Thyroid gland (tissue), 4 donors: ENCODE results near the gene RNF7. TPM values are rescaled to one million over a fixed set of nuclear protein-coding genes. Genes with fewer than 3 reads are reported as not detected.
A peak's percentile ranks its signal among the peaks of the same experiment; 100 is the strongest.

Source experiments
- DNase-seq, 2 donors: peaks; one replicate each; pipeline ENCODE4 v3.0.0-alpha.2; 2019
- H3K27ac ChIP-seq, 3 donors: fragments of 200-600 bp; sonication (generic); 1 replicate in 2 of 3; 2 replicates in 1 of 3; pipeline ENCODE4 v1.5.1; 2016 to 2019; ENCODE audit warnings: mild to moderate bottlenecking in 1 of 3, moderate library complexity in 1 of 3
- H3K27me3 ChIP-seq: fragments of 200-600 bp; sonication (generic); one replicate; pipeline ENCODE4 v1.5.1; 2019
- H3K36me3 ChIP-seq, 2 donors: fragments of 200-600 bp; sonication (generic); one replicate each; pipeline ENCODE4 v1.5.1; 2016 to 2019
- H3K4me1 ChIP-seq, 2 donors: fragments of 200-600 bp; sonication (generic); one replicate each; pipeline ENCODE4 v1.5.1; 2017 to 2019
- H3K4me3 ChIP-seq, 3 donors: fragments of 200-600 bp; sonication (generic); replicated peaks in 1 of 3; 1 replicate in 2 of 3; 2 replicates in 1 of 3; pipeline ENCODE4 v1.5.1; 2016; ENCODE audit warnings: mild to moderate bottlenecking in 1 of 3
- H3K9me3 ChIP-seq: fragments of 200-600 bp; sonication (generic); one replicate; pipeline ENCODE4 v1.5.1; 2017
- CTCF ChIP-seq, 6 experiments: fragments of 200-600 bp in 3 of 6; fragments of 450-650 bp in 3 of 6; sonication (generic) in 3 of 6; IDR thresholded peaks; one replicate each; pipeline ENCODE4 v1.5.1; 2016 to 2019; ENCODE audit warnings: antibody characterized with exemption in 6 of 6, mild to moderate bottlenecking in 2 of 6, inconsistent platforms in 1 of 6, moderate library complexity in 1 of 6
- POLR2A ChIP-seq, 2 donors: fragments of 450-650 bp; IDR thresholded peaks; one replicate each; pipeline ENCODE4 v1.6.1; 2017; ENCODE audit warnings: antibody characterized with exemption in 2 of 2, mild to moderate bottlenecking in 2 of 2, moderate library complexity in 1 of 2
- WGBS, 2 donors: methylation state at CpG; one replicate each; pipeline ENCODE4 v1.1.5; 2017; 5-methylcytosine and 5-hydroxymethylcytosine counted together
- intact Hi-C: fragments of 100-400 bp; cut with DNase I; formaldehyde crosslinking; loops from one replicate; pipeline ENCODE4 v1.15.1; 2023
- total RNA-seq, 4 donors: library from RNA; depleted of rRNA; stranded (reverse); fragments of >200 nt; gene quantifications; one replicate each; pipeline ENCODE4 v1.2.3, GENCODE V29; 2016

The RNF7 gene
- total RNA-seq, 4 donors from 2014 or later: 56.5 to 114 (median 79.1) TPM

GRCh38 chr3:141769221-141769894, 31.3 kb downstream of the RNF7 start:
- intact Hi-C loops: no loop called here
- 58% methylated on average over 6 of the region's 6 CpGs for WGBS, 2 donors

GRCh38 chr3:141773676-141774075, 35.6 kb downstream of the RNF7 start:
- Histone ChIP-seq H3K27me3 (no peaks in the 10 kb centered on the region), H3K27ac (no peak overlapping the region), H3K4me3 (no peak overlapping the region), H3K36me3 (no peaks in the 10 kb centered on the region), H3K4me1 (no peaks in the 10 kb centered on the region), H3K9me3 (no peaks in the 10 kb centered on the region)
- intact Hi-C loops: no loop called here
- TF ChIP-seq CTCF (IDR thresholded peaks at IDR 0.05) (no peak), POLR2A (IDR thresholded peaks at IDR 0.05) (no peak)
- WGBS, 2 donors: 95 to 99% methylated on average over 6 of the region's 6 CpGs
- no peak for DNase-seq

More at GRCh38 chr3:141769221-141769894, 31.3 kb downstream of the RNF7 start:
- Histone ChIP-seq H3K27me3 (no peaks in the 10 kb centered on the region), H3K4me1 (no peaks in the 10 kb centered on the region), H3K9me3 (no peaks in the 10 kb centered on the region), H3K27ac (no peak overlapping the region), H3K4me3 (no peak overlapping the region), H3K36me3 (no peaks in the 10 kb centered on the region)
- no peak for DNase-seq
- no peak for TF ChIP-seq CTCF (IDR thresholded peaks at IDR 0.05)
- TF ChIP-seq POLR2A (IDR thresholded peaks at IDR 0.05): no peak

- Histone ChIP-seq H3K4me1 (no peaks in the 10 kb centered on the region), H3K9me3 (no peaks in the 10 kb centered on the region), H3K27me3 (no peaks in the 10 kb centered on the region), H3K36me3 (no peaks in the 10 kb centered on the region), H3K27ac (no peak overlapping the region), H3K4me3 (no peak overlapping the region)
- 81 to 88% methylated on average over 14 of the region's 14 CpGs for WGBS, 2 donors
- DNase-seq: peak in 1 of 2 donors; percentile 24
- intact Hi-C loops: no loop called here
- TF ChIP-seq CTCF (IDR thresholded peaks at IDR 0.05) (no peak), POLR2A (IDR thresholded peaks at IDR 0.05) (no peak)
These were observed 38.3 kb downstream of the RNF7 start for GRCh38 chr3:141776376-141776775.

- intact Hi-C loops: no loop called here
- 62 to 71% methylated on average over 15 of the region's 15 CpGs for WGBS, 2 donors
- TF ChIP-seq CTCF (IDR thresholded peaks at IDR 0.05) (no peak), POLR2A (IDR thresholded peaks at IDR 0.05) (no peak)
These were observed 38.8 kb downstream of the RNF7 start for GRCh38 chr3:141776885-141777284.

GRCh38 chr3:141777957-141778813, 40.1 kb downstream of the RNF7 start:
- no peak for DNase-seq
- Histone ChIP-seq H3K36me3 (no peaks in the 10 kb centered on the region), H3K4me1 (no peaks in the 10 kb centered on the region), H3K27ac (no peak overlapping the region), H3K27me3 (no peaks in the 10 kb centered on the region), H3K9me3 (no peaks in the 10 kb centered on the region), H3K4me3 (no peak overlapping the region)
- TF ChIP-seq POLR2A (IDR thresholded peaks at IDR 0.05) (no peak), CTCF (IDR thresholded peaks at IDR 0.05) (no peak)
- intact Hi-C loops: no loop called here
- 91 to 94% methylated on average over 19 to 41 of the region's 42 CpGs for WGBS, 2 donors

More at GRCh38 chr3:141776885-141777284, 38.8 kb downstream of the RNF7 start:
- Histone ChIP-seq H3K27ac (no peak overlapping the region), H3K27me3 (no peaks in the 10 kb centered on the region), H3K4me3 (no peak overlapping the region), H3K4me1 (no peaks in the 10 kb centered on the region), H3K36me3 (no peaks in the 10 kb centered on the region), H3K9me3 (no peaks in the 10 kb centered on the region)
- no peak for DNase-seq
